ENCODE measurements around the gene ANLN. TPM values are rescaled to one million over a fixed set of nuclear protein-coding genes. Genes with fewer than 3 reads are reported as not detected.

Gene ANLN
- total RNA-seq, 1 experiment from 2014 or later = 81.1 TPM

DNA sequence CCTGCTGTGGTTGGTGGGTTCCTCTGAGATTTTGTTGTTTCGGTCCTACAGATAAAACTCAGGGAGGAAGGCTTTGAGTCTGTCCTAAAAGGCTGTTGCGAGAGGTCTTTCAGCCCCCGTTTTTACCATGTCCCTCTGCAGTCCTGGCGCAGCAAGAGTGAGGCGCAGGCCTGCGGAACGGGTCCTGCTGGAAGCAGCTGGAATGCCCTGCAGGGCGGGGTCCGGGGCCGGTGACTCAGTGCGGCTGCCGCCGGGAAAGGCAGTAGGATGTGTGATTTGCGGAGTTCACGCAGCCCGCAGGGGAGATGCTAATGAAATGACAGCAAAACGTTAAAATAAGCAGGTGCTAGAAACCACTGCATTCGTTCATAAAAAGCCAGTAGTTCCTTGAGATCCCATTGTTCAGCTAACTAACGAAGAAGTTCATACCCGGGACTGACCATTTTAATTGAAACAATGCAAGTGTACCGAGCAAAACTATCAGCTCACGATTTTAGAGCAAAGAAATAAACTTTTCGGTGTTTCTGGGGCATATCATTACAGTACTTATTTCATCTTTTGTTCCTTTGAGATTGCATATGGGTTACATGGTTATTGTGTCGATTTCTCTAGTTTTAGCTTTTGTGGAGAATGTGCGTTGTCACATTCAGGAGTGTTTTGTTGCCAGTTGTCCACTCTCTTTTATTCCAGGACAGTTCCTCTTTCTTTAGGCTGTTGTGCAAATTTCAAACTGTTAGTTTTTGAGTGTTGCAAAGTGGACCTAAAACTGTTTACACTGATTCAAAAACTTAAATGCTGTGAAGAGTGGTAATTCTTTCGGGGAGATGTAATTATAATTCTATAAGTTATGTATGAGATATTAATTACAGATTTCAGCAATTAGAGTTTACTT lies 783 bp downstream of the ANLN start (continued):
- TF ChIP-seq, protein P1, sequence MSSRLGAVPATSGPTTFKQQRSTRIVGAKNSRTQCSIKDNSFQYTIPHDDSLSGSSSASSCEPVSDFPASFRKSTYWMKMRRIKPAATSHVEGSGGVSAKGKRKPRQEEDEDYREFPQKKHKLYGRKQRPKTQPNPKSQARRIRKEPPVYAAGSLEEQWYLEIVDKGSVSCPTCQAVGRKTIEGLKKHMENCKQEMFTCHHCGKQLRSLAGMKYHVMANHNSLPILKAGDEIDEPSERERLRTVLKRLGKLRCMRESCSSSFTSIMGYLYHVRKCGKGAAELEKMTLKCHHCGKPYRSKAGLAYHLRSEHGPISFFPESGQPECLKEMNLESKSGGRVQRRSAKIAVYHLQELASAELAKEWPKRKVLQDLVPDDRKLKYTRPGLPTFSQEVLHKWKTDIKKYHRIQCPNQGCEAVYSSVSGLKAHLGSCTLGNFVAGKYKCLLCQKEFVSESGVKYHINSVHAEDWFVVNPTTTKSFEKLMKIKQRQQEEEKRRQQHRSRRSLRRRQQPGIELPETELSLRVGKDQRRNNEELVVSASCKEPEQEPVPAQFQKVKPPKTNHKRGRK (CRISPR knock-in tag; IDR thresholded peaks at IDR 0.05; ENCODE audit: borderline replicate concordance) = no peak
- TF ChIP-seq CREB1 (CRISPR knock-in tag; IDR thresholded peaks at IDR 0.05) (no peak), CREM (CRISPR knock-in tag; IDR thresholded peaks at IDR 0.05) (0 out of 2 replicates have a peak, but pooled peaks have one; percentile 15), SMAD3 (CRISPR knock-in tag; IDR thresholded peaks at IDR 0.05; ENCODE audit: borderline replicate concordance) (0 out of 2 replicates have a peak, but pooled peaks have one; percentile 54), GRHL2 (CRISPR knock-in tag; IDR thresholded peaks at IDR 0.05; ENCODE audit: insufficient replicate concordance, severe bottlenecking) (no peak), NR1H2 (CRISPR knock-in tag; IDR thresholded peaks at IDR 0.05) (no peak)
- TF ChIP-seq, protein P2, sequence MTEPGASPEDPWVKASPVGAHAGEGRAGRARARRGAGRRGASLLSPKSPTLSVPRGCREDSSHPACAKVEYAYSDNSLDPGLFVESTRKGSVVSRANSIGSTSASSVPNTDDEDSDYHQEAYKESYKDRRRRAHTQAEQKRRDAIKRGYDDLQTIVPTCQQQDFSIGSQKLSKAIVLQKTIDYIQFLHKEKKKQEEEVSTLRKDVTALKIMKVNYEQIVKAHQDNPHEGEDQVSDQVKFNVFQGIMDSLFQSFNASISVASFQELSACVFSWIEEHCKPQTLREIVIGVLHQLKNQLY (CRISPR knock-in tag; IDR thresholded peaks at IDR 0.05) = no peak
- TF ChIP-seq, protein P3, sequence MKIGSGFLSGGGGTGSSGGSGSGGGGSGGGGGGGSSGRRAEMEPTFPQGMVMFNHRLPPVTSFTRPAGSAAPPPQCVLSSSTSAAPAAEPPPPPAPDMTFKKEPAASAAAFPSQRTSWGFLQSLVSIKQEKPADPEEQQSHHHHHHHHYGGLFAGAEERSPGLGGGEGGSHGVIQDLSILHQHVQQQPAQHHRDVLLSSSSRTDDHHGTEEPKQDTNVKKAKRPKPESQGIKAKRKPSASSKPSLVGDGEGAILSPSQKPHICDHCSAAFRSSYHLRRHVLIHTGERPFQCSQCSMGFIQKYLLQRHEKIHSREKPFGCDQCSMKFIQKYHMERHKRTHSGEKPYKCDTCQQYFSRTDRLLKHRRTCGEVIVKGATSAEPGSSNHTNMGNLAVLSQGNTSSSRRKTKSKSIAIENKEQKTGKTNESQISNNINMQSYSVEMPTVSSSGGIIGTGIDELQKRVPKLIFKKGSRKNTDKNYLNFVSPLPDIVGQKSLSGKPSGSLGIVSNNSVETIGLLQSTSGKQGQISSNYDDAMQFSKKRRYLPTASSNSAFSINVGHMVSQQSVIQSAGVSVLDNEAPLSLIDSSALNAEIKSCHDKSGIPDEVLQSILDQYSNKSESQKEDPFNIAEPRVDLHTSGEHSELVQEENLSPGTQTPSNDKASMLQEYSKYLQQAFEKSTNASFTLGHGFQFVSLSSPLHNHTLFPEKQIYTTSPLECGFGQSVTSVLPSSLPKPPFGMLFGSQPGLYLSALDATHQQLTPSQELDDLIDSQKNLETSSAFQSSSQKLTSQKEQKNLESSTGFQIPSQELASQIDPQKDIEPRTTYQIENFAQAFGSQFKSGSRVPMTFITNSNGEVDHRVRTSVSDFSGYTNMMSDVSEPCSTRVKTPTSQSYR (CRISPR knock-in tag; IDR thresholded peaks at IDR 0.05) = no peak
- TF ChIP-seq, protein P4, sequence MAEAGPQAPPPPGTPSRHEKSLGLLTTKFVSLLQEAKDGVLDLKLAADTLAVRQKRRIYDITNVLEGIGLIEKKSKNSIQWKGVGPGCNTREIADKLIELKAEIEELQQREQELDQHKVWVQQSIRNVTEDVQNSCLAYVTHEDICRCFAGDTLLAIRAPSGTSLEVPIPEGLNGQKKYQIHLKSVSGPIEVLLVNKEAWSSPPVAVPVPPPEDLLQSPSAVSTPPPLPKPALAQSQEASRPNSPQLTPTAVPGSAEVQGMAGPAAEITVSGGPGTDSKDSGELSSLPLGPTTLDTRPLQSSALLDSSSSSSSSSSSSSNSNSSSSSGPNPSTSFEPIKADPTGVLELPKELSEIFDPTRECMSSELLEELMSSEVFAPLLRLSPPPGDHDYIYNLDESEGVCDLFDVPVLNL (CRISPR knock-in tag; IDR thresholded peaks at IDR 0.05; ENCODE audit: borderline replicate concordance, low read depth) = no peak
- TF ChIP-seq, protein P5, sequence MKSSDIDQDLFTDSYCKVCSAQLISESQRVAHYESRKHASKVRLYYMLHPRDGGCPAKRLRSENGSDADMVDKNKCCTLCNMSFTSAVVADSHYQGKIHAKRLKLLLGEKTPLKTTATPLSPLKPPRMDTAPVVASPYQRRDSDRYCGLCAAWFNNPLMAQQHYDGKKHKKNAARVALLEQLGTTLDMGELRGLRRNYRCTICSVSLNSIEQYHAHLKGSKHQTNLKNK (CRISPR knock-in tag; IDR thresholded peaks at IDR 0.05) = no peak

DNA sequence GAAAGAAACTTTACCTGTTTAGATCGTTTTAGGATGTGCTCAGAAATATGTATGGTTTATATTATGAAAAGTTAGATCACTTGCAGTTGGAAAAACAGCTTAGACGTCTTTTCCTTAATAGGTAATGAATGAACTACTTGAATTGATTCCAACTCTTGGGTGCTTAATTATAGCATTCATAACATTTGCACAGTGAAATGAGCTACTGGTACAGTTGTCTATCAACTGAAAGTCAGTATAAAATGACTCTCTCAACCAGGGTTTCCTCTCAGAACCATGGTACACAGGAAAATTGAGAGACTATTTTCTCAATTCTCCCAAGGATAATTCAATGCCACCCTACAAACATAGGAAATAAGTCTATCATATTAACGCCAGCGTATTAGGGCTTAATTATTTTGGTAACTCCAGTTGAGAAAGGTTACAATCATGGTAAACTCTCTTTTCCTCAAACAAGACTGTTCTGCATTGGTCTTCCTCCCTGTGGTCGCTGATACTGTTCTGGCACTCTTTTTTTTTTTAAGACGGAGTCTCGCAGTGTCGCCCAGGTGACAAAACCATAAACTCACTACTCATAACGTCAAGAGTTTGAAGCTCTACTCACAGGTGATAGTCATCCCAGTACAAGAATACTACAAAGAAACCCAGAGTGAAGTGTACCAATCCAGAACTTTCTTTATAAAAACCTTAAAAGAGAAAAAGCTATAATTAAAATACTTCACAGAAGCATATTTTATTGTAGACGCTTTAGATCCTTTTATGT lies 2.0 kb downstream of the ANLN start:
- H3K9me3 Mint-ChIP-seq = peaks cover 18% of the 10 kb centered on the region
- ChIA-PET POLR2A (interaction anchor here (0.6 kb wide), 1 partner anchor 25 kb away, joined by 3 read pairs; a partner anchor contains a TSS), CTCF (interaction anchor here (0.7 to 2.0 kb wide), 3 partner anchors 24 to 72 kb away, joined by 3 to 8 read pairs (median 4); a partner anchor contains a TSS)
- TF ChIP-seq SMAD3 (CRISPR knock-in tag; IDR thresholded peaks at IDR 0.05; ENCODE audit: borderline replicate concordance) (no peak), ETV6 (CRISPR knock-in tag; IDR thresholded peaks at IDR 0.05) (no peak), MXD4 (CRISPR knock-in tag; IDR thresholded peaks at IDR 0.05; ENCODE audit: borderline replicate concordance) (no peak), TEAD4 (CRISPR knock-in tag; IDR thresholded peaks at IDR 0.05) (no peak)
- peak overlapping the region; percentile 84 for H3K4me3 Mint-ChIP-seq
- H3K36me3 Mint-ChIP-seq = peaks cover 22% of the 10 kb centered on the region
- peaks cover 42% of the 10 kb centered on the region for H3K4me1 Mint-ChIP-seq
- H3K27ac Mint-ChIP-seq = no peak overlapping the region
- no peaks in the 10 kb centered on the region for H3K27me3 Mint-ChIP-seq (ENCODE audit: low read depth)
- no peak for DNase-seq (ENCODE audit: low spot score)
- ATAC-seq = no peak

All from WTC11 (cell line).